Activated CD8-positive, alpha-beta memory T cell treated with anti-CD3 and anti-CD28 coated beads for 4 hours (primary cell): ENCODE results near the gene SLC2A6.
A peak's percentile ranks its signal among the peaks of the same experiment; 100 is the strongest.

Experiments
- DNase-seq, 2 donors: peaks; one replicate each; pipeline ENCODE4 v3.0.0-alpha.2; 2020; ENCODE audit warnings: low read depth in 2 of 2

SLC2A6 gene

GRCh38 chr9:133478851-133479711, at the start of gene SLC2A6:
Gene SLC2A6, minus strand, starts transcription at chr9:133479099. Its CDS starts 40 bp downstream, at chr9:133479059.
- DNase-seq, result peak; percentile 63

GRCh38 chr9:133528001-133528875, 49.3 kb upstream of the SLC2A6 start:
- DNase-seq, result no peak

GRCh38 chr9:133527444-133527920, 48.6 kb upstream of the SLC2A6 start:
- DNase-seq, result no peak

- DNase-seq, result no peak
These were observed 47.9 kb upstream of the SLC2A6 start for GRCh38 chr9:133526721-133527321.

GRCh38 chr9:133525677-133526076, 46.8 kb upstream of the SLC2A6 start:
- no peak for DNase-seq

GRCh38 chr9:133524679-133525228, 45.9 kb upstream of the SLC2A6 start, which contains the start of gene MYMK:
Gene MYMK, minus strand, starts transcription at chr9:133524959. Its CDS starts 115 bp downstream, at chr9:133524844.
- DNase-seq, result no peak

- DNase-seq, result no peak
These were observed 45.2 kb upstream of the SLC2A6 start for GRCh38 chr9:133524146-133524545.

- DNase-seq, result no peak
These were observed 44.2 kb upstream of the SLC2A6 start for GRCh38 chr9:133523106-133523505.

- no peak for DNase-seq
These were observed 43.4 kb upstream of the SLC2A6 start for GRCh38 chr9:133522073-133522910.

- no peak for DNase-seq
These were observed 42.5 kb upstream of the SLC2A6 start for GRCh38 chr9:133521122-133522072.

GRCh38 chr9:133520121-133520835, 41.4 kb upstream of the SLC2A6 start:
- no peak for DNase-seq

- DNase-seq, result no peak
These were observed 40.8 kb upstream of the SLC2A6 start for GRCh38 chr9:133519693-133520092.

GRCh38 chr9:133518706-133519449, 40.0 kb upstream of the SLC2A6 start:
- no peak for DNase-seq

- DNase-seq, result no peak
These were observed 39.3 kb upstream of the SLC2A6 start for GRCh38 chr9:133518200-133518599.

GRCh38 chr9:133517711-133518110, 38.8 kb upstream of the SLC2A6 start:
- no peak for DNase-seq

GRCh38 chr9:133516961-133517350, 38.1 kb upstream of the SLC2A6 start:
- DNase-seq, result no peak

GRCh38 chr9:133516256-133516960, 37.5 kb upstream of the SLC2A6 start:
- DNase-seq, result no peak
